ENCODE results near the gene CDH2.

GRCh38 chr18:28044036-28044435, 132.9 kb downstream of the CDH2 start:
- TF ChIP-seq POLR2AphosphoS5 (IDR thresholded peaks at IDR 0.05; ENCODE audit: low read depth, low read length) (no peak), TAF1 (IDR thresholded peaks at IDR 0.05; ENCODE audit: low read depth, low read length) (no peak), POLR2A (IDR thresholded peaks at IDR 0.05; ENCODE audit: low read depth, low read length) (no peak), SPI1 (IDR thresholded peaks at IDR 0.05; ENCODE audit: low read depth, low read length) (no peak)

All from GM12891 (cell line).